Measurements from ENCODE around the gene DSCAM.

Gene DSCAM

DNA sequence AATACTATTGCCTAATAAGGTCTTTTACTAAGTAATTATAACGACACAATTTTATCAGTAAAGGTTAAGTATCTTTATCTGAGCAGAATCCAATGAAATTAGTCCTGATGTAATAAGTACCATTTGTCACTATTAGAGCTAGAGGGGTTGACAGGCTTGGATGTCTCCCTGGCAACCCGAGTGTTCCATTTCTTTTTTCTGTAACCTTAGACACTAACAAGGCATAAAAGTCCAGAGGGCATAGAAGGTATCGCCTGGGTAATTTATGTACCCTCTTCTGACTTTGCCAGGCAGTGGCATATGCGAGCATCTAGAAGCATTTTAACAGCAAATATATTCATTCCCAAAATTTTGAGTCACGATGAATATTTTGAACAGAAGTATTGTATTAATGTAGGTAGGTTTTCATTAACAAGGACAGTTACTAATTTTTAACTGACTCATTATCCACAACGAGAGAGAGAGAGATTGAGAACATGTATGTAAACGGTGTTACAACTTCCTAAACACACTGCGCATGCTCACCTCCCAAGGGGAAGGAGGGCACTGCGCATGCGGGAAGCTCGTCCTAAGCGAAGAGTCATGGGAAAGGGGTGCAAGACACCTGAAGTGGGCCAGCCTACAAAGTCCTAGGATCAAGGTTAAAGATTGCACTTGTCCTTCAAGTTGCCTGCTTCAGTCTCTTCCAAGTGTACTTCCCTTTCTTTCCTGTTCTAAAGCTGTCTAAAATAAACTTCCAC lies 423.9 kb downstream of the DSCAM start:
- no peak for ATAC-seq (replicated peaks)
- H3K4me3 Mint-ChIP-seq, result no peak overlapping the region

GRCh38 chr21:40421121-40421520 lies 425.8 kb downstream of the DSCAM start:
- Mint-ChIP-seq H3K9me3 (peaks cover 0 to 5% of the 10 kb centered on the region in 2 donors), H3K4me1 (ENCODE audit: low read depth in 2 of 2) (no peaks in the 10 kb centered on the region), H3K4me3 (no peak overlapping the region), H3K36me3 (ENCODE audit: insufficient read depth) (no peaks in the 10 kb centered on the region), H3K27me3 (no peaks in the 10 kb centered on the region), H3K27ac (no peak overlapping the region)
- no peak for DNase-seq
- ATAC-seq (replicated peaks), result no peak

More for the DNA sequence above, 423.9 kb downstream of the DSCAM start:
- Mint-ChIP-seq H3K4me1 (ENCODE audit: low read depth in 2 of 2) (no peaks in the 10 kb centered on the region), H3K27ac (no peak overlapping the region), H3K36me3 (ENCODE audit: insufficient read depth) (no peaks in the 10 kb centered on the region), H3K9me3 (peaks cover 0 to 6% of the 10 kb centered on the region in 2 donors), H3K27me3 (no peaks in the 10 kb centered on the region)
- no peak for DNase-seq

DNA sequence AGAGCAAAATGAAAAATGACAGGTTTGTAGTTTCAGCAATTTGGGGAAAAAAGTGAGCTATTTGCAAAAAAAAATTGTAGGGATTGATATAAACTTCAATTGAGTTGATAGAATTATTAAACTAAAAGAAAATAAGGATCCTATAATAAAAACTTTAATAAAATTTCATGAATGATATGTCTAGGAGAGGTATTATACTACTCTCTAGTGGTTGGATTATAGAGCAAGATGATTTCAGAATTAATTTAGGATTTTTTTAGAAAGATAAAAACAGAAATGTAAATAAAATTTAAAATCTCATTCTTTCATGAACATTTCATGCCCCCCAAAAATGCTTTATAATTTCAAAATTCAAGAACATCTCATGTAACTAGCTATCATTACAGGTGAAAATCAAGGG lies 430.4 kb downstream of the DSCAM start:
- H3K36me3 Mint-ChIP-seq (ENCODE audit: insufficient read depth), result no peaks in the 10 kb centered on the region
- no peak for ATAC-seq (replicated peaks)
- DNase-seq, result no peak
- peaks cover 9 to 11% of the 10 kb centered on the region in 2 donors for H3K9me3 Mint-ChIP-seq
- no peak overlapping the region for H3K4me3 Mint-ChIP-seq
- no peaks in the 10 kb centered on the region for H3K27me3 Mint-ChIP-seq
- no peaks in the 10 kb centered on the region for H3K4me1 Mint-ChIP-seq (ENCODE audit: low read depth in 2 of 2)
- no peak overlapping the region for H3K27ac Mint-ChIP-seq

DNA sequence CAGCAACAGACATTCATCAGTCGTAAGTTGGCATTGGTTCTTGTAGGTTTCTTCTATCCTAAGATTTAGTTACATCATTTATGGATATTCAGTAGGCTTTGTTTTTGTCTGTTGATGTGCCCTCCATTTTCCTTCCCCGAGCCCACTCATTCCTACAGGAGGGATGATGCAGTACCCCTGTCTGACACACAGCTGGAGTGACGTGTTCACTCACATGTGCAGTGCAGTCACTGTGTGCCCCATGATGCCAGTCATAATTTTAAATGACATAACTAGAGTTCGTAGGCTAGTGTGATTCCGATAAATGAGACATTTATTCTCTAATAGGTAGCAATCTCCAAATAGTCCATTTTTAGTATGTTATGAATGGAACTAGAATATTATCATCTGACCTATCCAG lies 438.4 kb downstream of the DSCAM start:
- DNase-seq, result no peak

DNA sequence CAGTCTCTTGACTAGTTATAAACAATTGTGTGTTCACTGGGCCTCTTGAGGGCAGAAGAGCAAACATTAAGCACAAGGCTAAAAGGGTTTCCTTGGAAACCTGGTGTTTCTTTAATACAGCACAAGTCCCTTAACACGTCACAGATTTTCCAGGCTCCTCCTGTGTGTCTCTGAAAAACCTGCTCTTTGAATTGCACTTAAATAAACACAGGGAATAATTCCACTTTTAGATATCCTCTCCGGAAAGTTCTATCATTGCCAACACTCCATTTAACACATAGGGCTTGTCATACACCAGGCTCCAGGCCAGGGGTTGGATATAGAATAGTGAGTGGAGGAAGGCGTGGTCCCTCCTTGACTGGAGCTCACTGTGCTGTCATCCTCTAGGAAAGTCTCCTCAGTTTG lies 442.6 kb downstream of the DSCAM start:
- Mint-ChIP-seq H3K27ac (no peak overlapping the region), H3K4me3 (no peak overlapping the region), H3K36me3 (ENCODE audit: insufficient read depth) (no peaks in the 10 kb centered on the region), H3K9me3 (peaks cover 0 to 2% of the 10 kb centered on the region in 2 donors), H3K4me1 (ENCODE audit: low read depth in 2 of 2) (no peaks in the 10 kb centered on the region), H3K27me3 (no peaks in the 10 kb centered on the region)
- no peak for ATAC-seq (replicated peaks)
- no peak for DNase-seq

More for the DNA sequence above, 438.4 kb downstream of the DSCAM start:
- Mint-ChIP-seq H3K9me3 (peaks cover 7 to 16% of the 10 kb centered on the region in 2 donors), H3K27ac (no peak overlapping the region), H3K4me3 (no peak overlapping the region), H3K4me1 (ENCODE audit: low read depth in 2 of 2) (no peaks in the 10 kb centered on the region), H3K27me3 (no peaks in the 10 kb centered on the region), H3K36me3 (ENCODE audit: insufficient read depth) (no peaks in the 10 kb centered on the region)
- no peak for ATAC-seq (replicated peaks)

DNA sequence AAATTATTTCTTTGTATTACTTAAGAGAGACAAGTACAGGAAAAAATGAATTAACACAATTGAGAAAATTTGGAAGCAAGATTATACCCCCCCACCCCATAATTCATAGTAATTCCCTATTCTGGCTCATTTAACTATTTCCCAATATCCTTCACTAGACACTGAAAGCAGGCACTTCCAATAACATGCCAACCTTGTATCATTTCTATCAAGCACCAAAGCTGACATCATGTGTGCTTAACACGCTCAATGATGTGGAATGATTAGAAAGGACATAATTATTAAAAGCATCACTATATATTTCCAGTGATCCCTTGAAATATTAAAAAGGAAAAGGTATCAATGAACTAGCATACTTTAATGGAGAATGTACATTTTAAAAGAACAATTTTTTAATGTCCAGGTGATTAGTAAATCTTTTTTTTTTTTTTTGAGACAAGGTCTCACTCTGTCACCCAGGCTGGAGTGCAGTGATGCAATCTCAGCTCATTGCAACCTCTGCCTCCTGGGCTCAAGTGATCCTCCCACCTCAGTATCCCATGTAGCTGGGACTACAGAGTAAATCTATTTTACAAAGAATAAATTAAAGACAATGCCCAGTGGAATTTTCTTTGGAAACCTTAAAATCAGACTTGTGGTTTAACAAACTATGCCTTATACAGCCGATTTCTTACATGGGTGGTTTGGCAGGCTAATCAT lies 443.9 kb downstream of the DSCAM start:
- H3K36me3 Mint-ChIP-seq (ENCODE audit: insufficient read depth), result no peaks in the 10 kb centered on the region
- ATAC-seq (replicated peaks) (no peak), DNase-seq (no peak)
- no peaks in the 10 kb centered on the region for H3K27me3 Mint-ChIP-seq
- H3K27ac Mint-ChIP-seq, result no peak overlapping the region
- no peak overlapping the region for H3K4me3 Mint-ChIP-seq
- no peaks in the 10 kb centered on the region for H3K4me1 Mint-ChIP-seq (ENCODE audit: low read depth in 2 of 2)
- H3K9me3 Mint-ChIP-seq, result peaks cover 2 to 10% of the 10 kb centered on the region in 2 donors

DNA sequence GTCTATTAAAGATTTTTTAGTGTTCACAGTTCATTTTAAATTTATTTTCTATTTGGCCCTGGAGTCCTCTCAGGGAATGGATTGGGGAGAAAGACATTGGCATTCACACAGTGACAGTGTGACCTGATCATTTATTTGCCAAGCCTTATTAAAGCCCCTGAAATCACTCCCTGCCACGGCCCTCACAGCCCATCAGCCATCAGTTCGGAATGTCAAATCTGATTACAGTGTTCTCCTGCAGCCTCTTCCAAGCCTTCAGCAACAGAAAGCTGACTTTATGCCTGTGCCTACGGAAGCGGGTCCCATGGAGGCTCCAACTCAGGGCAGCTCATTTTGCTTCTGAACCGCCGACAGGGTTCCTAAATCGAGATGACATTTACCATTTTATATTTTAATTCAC lies 451.2 kb downstream of the DSCAM start:
- DNase-seq (no peak), ATAC-seq (replicated peaks) (no peak)
- Mint-ChIP-seq H3K36me3 (ENCODE audit: insufficient read depth) (no peaks in the 10 kb centered on the region), H3K9me3 (peaks cover 7 to 30% of the 10 kb centered on the region in 2 donors), H3K27ac (no peak overlapping the region), H3K4me1 (ENCODE audit: low read depth in 2 of 2) (no peaks in the 10 kb centered on the region), H3K27me3 (no peaks in the 10 kb centered on the region), H3K4me3 (no peak overlapping the region)

DNA sequence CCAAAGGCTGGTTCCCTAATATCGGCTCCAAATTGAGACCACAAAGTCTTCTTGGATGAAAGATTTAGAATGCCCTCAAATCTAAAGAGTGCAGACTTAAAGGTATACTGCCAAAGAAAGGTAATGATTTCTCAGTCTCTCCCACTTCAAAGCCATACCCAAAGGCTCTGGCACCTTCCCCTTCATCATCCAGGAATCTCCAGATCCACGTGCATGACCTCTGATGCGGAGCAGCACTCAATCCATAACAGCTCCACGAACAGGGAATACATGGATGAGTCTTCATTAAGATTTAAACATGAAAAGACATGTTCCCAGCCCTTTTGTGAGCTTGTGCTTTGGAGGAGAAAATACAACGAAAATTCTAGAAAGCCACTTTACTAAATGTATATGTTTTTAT lies 453.9 kb downstream of the DSCAM start:
- no peak overlapping the region for H3K4me3 Mint-ChIP-seq

DNA sequence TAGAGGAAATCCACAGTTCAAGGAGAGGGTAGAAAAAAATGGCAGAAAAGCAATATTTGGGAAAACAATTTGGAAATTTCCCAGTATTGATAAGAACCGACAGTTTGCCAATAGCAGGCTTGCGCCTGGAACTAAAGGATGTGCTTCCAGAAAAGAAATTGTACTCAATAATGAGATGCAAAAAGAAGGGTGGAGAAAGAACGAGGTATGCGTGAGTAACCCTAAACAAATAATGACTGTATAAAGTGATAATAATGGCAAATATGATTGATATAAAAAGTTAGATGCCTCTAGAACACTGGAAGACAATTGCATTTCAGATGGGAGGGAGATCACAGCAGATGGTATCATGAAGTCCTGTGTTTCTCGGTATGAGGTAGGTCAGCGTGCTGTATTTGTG lies 458.9 kb downstream of the DSCAM start:
- ATAC-seq (replicated peaks), result no peak
- Mint-ChIP-seq H3K27ac (no peak overlapping the region), H3K36me3 (ENCODE audit: insufficient read depth) (no peaks in the 10 kb centered on the region), H3K9me3 (peaks cover under 1 to 6% of the 10 kb centered on the region in 2 donors), H3K4me1 (ENCODE audit: low read depth in 2 of 2) (no peaks in the 10 kb centered on the region), H3K27me3 (no peaks in the 10 kb centered on the region), H3K4me3 (no peak overlapping the region)
- no peak for DNase-seq

More for the DNA sequence above, 453.9 kb downstream of the DSCAM start:
- DNase-seq (no peak), ATAC-seq (replicated peaks) (no peak)
- H3K36me3 Mint-ChIP-seq (ENCODE audit: insufficient read depth), result no peaks in the 10 kb centered on the region
- no peak overlapping the region for H3K27ac Mint-ChIP-seq
- H3K9me3 Mint-ChIP-seq, result peaks cover 9 to 20% of the 10 kb centered on the region in 2 donors
- no peaks in the 10 kb centered on the region for H3K27me3 Mint-ChIP-seq
- H3K4me1 Mint-ChIP-seq (ENCODE audit: low read depth in 2 of 2), result no peaks in the 10 kb centered on the region

DNA sequence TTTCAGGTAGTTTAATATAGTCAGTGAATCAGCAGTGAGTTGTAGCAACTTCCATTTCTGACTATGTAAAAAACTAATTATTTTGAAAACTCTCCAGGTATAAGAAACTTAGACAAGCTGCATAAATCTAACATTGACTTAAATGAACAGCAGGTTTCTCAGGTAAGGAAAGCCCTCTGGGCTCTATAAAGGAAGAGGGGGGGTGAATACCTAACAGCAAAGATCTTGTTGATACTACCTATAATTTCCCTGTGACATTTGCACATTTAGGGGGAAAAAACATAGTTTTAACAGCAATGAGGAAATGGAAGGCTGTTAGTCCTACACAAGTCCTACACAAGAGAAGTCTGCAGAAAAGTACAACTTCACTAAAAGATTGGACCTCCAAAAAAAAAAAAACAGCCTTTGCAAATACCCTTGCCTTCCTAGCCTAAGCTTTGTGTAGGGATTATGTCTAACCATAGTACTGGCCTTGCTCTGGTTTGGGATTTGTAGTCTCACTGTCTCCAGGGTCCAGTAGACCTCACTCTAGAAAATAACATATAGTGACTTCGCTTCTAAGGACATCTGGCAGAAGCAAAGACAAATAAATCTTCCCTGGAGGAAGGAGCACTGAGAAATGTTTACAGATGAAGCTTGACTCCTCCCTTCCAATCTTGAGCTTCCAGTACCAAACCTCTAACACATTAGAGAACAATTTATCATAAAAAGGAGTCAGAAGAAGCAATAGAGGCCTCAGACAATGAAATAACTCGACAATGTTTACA lies 459.8 kb downstream of the DSCAM start:
- H3K4me3 Mint-ChIP-seq, result no peak overlapping the region
- no peaks in the 10 kb centered on the region for H3K4me1 Mint-ChIP-seq (ENCODE audit: low read depth in 2 of 2)
- H3K36me3 Mint-ChIP-seq (ENCODE audit: insufficient read depth), result no peaks in the 10 kb centered on the region
- H3K27me3 Mint-ChIP-seq, result no peaks in the 10 kb centered on the region
- peaks cover 9% of the 10 kb centered on the region in 2 donors for H3K9me3 Mint-ChIP-seq
- H3K27ac Mint-ChIP-seq, result no peak overlapping the region
- ATAC-seq (replicated peaks) (no peak), DNase-seq (no peak)

DNA sequence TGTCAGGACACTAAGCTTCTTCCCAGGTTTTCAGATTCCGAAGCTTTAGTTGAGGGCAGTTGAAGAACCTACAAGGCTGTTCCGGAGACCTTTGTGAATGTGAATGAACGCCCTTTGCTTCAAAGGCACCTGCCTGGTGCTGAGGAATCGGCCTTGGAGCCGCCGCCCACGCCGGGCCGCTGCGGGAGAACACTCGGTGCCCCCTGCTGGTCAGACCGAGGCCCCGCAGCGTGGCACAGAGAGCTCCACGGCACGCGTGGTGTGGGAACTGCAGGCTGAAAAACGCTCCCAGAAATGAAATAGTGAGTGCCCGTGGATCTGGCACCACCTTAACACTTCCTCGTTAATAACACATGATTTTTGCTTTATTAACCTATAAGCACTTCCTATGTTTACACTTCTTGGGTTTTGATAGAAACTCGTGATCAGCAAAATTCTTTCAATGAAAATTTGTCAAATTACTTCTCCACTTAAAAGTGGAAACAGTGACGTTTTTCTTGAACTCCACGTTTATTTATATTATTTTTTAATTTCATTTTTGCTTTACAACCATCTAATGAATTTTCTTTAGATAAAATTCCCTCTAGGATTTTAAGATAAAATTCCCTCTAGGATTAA lies 460.6 kb downstream of the DSCAM start:
- Mint-ChIP-seq H3K27me3 (no peaks in the 10 kb centered on the region), H3K4me3 (no peak overlapping the region), H3K4me1 (ENCODE audit: low read depth in 2 of 2) (no peaks in the 10 kb centered on the region), H3K36me3 (ENCODE audit: insufficient read depth) (no peaks in the 10 kb centered on the region), H3K27ac (no peak overlapping the region), H3K9me3 (peaks cover 9 to 10% of the 10 kb centered on the region in 2 donors)
- DNase-seq, result no peak
- no peak for ATAC-seq (replicated peaks)

- peaks cover 9 to 10% of the 10 kb centered on the region in 2 donors for H3K9me3 Mint-ChIP-seq
- no peaks in the 10 kb centered on the region for H3K27me3 Mint-ChIP-seq
- DNase-seq (no peak), ATAC-seq (replicated peaks) (no peak)
- H3K27ac Mint-ChIP-seq, result no peak overlapping the region
- H3K4me3 Mint-ChIP-seq, result no peak overlapping the region
- H3K36me3 Mint-ChIP-seq (ENCODE audit: insufficient read depth), result no peaks in the 10 kb centered on the region
- H3K4me1 Mint-ChIP-seq (ENCODE audit: low read depth in 2 of 2), result no peaks in the 10 kb centered on the region
Measured at GRCh38 chr21:40385883-40386282, 461.1 kb downstream of the DSCAM start.

- DNase-seq (no peak), ATAC-seq (replicated peaks) (no peak)
- Mint-ChIP-seq H3K36me3 (ENCODE audit: insufficient read depth) (no peaks in the 10 kb centered on the region), H3K4me1 (ENCODE audit: low read depth in 2 of 2) (no peaks in the 10 kb centered on the region), H3K27me3 (no peaks in the 10 kb centered on the region), H3K4me3 (no peak overlapping the region), H3K27ac (no peak overlapping the region), H3K9me3 (peaks cover 9 to 10% of the 10 kb centered on the region in 2 donors)
Measured at GRCh38 chr21:40383951-40384350, 463.0 kb downstream of the DSCAM start.

All from effector memory CD8-positive, alpha-beta T cell (primary cell).